GM18511 (cell line): ENCODE results near the gene TMEM253.

ENCODE experiments used
- ATAC-seq: cut with Tn5 transposase; IDR thresholded peaks from one replicate; pipeline ENCODE4 v1.9.1; 2021; ENCODE audit warnings: mild to moderate bottlenecking, moderate library complexity; ENCODE audit not compliant: unreplicated experiment

Gene TMEM253

GRCh38 chr14:21089877-21090193 is 11.0 kb upstream of the TMEM253 start:
- no peak for ATAC-seq

- no peak for ATAC-seq
Measured at GRCh38 chr14:21090194-21090939, 10.5 kb upstream of the TMEM253 start.

GRCh38 chr14:21090940-21091663 is 9.8 kb upstream of the TMEM253 start:
- ATAC-seq: no peak

GRCh38 chr14:21091821-21092272 is 9.0 kb upstream of the TMEM253 start:
- ATAC-seq: no peak

- ATAC-seq: peak; percentile 87
Measured at GRCh38 chr14:21092273-21093011, 8.4 kb upstream of the TMEM253 start.

- ATAC-seq: no peak
Measured at GRCh38 chr14:21093018-21093417, 7.8 kb upstream of the TMEM253 start.

GRCh38 chr14:21093769-21094681 is 6.8 kb upstream of the TMEM253 start:
- ATAC-seq: no peak

- no peak for ATAC-seq
Measured at GRCh38 chr14:21095430-21096205, 5.2 kb upstream of the TMEM253 start.

- no peak for ATAC-seq
Measured at GRCh38 chr14:21096438-21096837, 4.4 kb upstream of the TMEM253 start.

- ATAC-seq: no peak
Measured at GRCh38 chr14:21096978-21097635, 3.8 kb upstream of the TMEM253 start.

GRCh38 chr14:21097636-21098075 is 3.2 kb upstream of the TMEM253 start:
- ATAC-seq: no peak

- ATAC-seq: no peak
Measured at GRCh38 chr14:21098076-21098891, 2.6 kb upstream of the TMEM253 start, which contains the start of gene ZNF219. ZNF219 (minus strand) TSS chr14:21098655; CDS start chr14:21093591, 5,064 bp downstream.

GRCh38 chr14:21098892-21099595 is 1.8 kb upstream of the TMEM253 start:
- ATAC-seq: no peak

GRCh38 chr14:21099596-21099985 is 1.3 kb upstream of the TMEM253 start:
- no peak for ATAC-seq

- no peak for ATAC-seq
Measured at GRCh38 chr14:21101802-21102413, 1.0 kb downstream of the TMEM253 start.

GRCh38 chr14:21102521-21103410 is 1.9 kb downstream of the TMEM253 start:
- ATAC-seq: no peak

GRCh38 chr14:21103411-21103709 is 2.5 kb downstream of the TMEM253 start:
- no peak for ATAC-seq
